Kidney capillary endothelial cell (primary cell): ENCODE results near the gene THEM4.
"Not testable (repeated sequence)": the region's sequence is repeated elsewhere in the genome, so short reads cannot be mapped to it uniquely, and the experiment has no call there.

Source experiments
- DNase-seq: peaks from one replicate; pipeline ENCODE4 v3.0.0-alpha.2; 2018; ENCODE audit warnings: low spot score

The THEM4 gene

DNA sequence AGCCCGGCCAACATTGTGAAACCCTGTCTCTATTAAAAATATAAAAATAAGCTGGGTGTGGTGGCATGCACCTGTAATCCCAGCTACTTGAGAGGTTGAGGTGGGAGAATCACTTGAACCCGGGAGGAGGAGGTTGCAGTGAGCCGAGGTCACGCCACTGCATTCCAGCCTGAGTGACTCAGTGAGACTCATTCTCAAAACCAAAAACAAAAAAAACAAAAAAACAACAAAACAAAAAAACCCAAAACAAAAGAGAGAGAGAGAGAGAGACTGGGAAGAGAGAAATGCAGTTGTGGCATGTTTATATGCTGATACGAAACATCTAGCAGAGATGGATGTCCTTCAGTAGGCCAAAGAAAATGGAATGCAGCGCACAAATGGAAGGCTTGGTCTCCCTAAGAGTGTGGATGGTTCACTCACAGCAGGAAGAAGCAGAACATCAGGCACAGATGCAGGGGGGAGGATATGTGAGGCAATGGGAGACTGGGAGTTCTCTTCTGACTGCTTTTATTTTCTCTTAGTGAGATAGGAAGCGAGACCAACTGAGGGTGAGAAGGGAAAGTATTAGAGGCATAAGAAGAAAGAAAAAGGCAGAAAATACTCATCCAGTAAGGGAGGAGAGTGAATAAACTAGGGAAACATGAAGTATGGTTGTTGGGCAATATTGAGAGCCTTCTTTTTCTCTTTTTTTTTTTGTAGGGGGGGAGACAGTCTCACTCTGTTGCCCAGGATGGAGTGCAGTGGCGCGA is 16.0 kb downstream of the THEM4 start:
- no peak for DNase-seq

DNA sequence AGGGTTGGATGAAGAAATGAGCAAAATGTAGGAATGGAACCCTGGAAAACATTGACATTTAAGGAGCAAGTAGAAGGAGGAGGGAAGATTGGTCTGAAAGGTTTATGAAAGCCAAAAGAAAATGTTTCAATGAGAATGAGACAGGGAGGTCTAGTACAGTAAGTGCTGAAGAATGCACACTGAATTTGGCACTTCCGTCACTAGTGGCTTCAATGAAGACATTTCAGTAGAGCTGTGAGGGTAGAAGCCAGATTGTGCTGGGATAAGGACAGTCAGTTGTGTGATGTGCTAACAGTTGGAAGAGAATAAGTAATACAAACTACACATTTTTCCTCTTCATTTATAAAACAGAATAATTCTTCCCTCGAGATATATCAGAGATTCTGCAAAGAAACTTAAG is 17.1 kb downstream of the THEM4 start:
- no peak for DNase-seq

GRCh38 chr1:151891512-151891911 is 17.8 kb downstream of the THEM4 start:
- no peak for DNase-seq

- no peak for DNase-seq
Observed at GRCh38 chr1:151888972-151889570, 20.2 kb downstream of the THEM4 start.

DNA sequence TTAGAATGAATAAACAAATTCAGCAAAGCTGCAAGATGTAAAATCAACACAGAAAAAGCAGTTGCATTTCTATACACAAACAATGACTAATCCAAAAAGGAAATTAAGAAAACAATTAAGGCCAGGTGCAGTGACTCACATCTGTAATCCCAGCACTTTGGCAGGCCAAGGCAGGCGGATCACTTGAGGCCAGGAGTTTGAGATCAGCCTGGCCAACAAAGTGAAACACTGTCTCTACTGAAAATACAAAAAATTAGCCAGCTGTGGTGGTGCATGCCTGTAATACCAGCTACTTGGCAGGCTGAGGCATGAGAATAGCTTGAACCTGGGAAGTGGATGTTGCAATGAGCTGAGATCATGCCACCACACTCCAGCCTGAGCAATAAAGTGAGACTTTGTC is 22.3 kb downstream of the THEM4 start:
- peak; percentile 60 for DNase-seq

- DNase-seq: no peak
Observed at GRCh38 chr1:151885479-151885878, 23.8 kb downstream of the THEM4 start.

- not testable (repeated sequence) for DNase-seq
Observed at GRCh38 chr1:151884879-151885278, 24.4 kb downstream of the THEM4 start.

- not testable (repeated sequence) for DNase-seq
Observed at GRCh38 chr1:151884445-151884844, 24.9 kb downstream of the THEM4 start.

DNA sequence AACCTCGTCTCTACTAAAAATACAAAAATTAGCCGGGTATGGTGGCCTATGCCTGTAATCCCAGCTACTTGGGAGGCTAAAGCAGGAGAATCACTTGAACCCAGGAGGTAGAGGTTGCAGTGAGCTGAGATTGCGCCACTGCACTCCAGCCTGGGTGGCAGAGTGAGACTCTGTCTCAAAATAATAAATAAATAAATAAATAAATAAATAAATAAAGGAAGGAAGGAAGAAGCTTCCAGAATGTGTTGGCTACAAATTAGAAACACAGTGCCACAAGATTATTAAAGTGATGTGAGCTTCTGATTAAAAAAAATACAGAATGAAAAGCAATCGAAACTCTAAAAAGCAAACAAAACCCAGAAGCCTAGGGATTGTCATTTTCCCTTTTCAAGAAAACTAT is 25.4 kb downstream of the THEM4 start:
- DNase-seq: not testable (repeated sequence)

GRCh38 chr1:151882918-151883317 is 26.4 kb downstream of the THEM4 start:
- not testable (repeated sequence) for DNase-seq

- DNase-seq: no peak
Observed at GRCh38 chr1:151882466-151882865, 26.8 kb downstream of the THEM4 start.

DNA sequence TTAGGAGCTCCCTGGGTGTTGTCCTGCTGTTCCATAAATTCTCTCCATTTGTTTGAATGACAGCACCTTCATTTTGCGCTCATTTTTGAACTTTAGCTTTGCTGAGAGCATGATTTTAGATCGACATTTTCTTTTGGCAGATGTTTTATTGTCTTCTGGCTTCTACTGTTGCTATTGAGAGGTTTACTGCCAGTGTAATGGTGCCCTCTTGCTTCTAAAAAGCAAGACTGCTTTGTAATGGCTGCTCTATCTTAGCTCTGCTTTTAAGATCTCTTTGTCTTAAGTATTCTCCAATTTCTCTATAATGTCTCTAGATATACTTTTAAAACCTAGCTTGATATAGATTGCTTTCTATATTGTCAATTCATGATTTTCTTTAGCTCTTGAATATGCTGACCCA is 27.8 kb downstream of the THEM4 start:
- no peak for DNase-seq

- no peak for DNase-seq
Observed at GRCh38 chr1:151875419-151876097, 33.8 kb downstream of the THEM4 start.

DNA sequence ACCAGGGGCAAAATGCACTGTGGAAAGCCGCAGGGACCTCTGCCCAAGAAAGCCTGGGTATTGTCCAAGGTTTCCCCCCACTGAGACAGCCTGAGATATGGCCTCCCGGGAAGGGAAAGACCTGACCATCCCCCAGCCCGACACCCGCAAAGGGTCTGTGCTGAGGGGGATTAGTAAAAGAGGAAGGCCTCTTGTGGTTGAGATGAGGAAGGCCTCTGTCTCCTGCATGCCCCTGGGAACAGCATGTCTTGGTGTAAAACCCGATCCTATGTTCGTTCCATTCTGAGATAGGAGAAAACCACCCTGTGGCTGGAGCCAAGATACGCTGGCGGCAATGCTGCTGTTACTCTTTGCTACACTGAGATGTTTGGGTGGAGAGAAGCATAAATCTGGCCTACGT is 36.5 kb downstream of the THEM4 start:
- not testable (repeated sequence) for DNase-seq

DNA sequence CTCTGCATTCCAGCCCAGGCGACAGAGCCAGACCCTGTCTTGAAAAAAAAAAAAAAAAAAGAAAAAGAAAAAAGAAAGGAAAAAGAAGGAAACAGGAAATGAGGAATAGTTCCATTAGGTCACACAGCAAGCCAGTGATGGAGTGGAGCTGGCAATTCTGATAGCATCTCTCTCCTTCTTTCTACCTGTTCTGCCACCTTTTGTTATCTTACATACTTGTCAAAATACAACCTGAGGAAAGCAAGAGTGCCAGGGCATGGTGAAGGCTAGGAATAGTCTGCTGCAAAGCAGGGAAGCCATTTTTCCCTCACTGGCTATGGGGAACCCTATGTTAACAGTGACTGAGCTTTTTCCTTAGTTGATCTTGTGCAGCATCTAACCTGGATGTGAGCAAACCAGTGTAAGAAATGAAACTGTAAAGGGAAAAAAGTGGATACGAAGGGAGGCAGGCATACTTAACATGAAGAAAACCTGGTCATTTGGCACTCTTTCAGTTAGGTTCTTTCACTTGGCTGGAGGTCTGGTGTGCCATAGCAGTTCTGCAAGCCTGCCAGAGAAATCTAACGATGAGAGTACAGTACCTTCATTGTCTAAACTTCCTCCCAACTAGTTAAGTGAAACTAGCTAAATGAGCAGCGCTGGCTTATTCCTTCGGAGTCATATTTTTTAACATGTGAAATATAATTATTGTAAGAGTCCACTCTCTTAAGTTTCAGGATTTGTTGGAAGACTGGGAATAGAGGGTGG is 37.9 kb downstream of the THEM4 start:
- DNase-seq: no peak

GRCh38 chr1:151868486-151868885 is 40.8 kb downstream of the THEM4 start:
- DNase-seq: no peak

GRCh38 chr1:151867765-151868411 is 41.4 kb downstream of the THEM4 start:
- DNase-seq: no peak

DNA sequence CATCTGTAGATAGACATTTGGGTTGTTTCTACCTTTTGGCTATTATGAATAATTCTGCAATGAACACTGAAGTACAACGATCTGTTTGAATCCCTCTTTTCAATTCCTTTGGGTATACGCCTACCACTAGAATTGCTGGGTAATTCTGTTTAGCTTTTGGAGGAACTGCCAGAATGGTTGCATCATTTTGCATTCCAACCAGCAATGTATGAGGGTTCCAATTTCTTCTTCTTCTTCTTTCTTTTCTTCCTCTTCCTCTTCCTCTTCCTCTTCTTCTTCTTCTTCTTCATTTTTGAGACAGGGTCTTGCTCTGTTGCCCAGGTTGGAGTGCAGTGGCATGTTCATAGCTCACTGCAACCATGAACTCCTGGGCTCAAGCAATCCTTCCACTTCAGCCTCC is 42.0 kb downstream of the THEM4 start:
- no peak for DNase-seq

- DNase-seq: no peak
Observed at GRCh38 chr1:151864411-151864810, 44.9 kb downstream of the THEM4 start.

- no peak for DNase-seq
Observed at GRCh38 chr1:151862604-151863003, 46.7 kb downstream of the THEM4 start.

DNA sequence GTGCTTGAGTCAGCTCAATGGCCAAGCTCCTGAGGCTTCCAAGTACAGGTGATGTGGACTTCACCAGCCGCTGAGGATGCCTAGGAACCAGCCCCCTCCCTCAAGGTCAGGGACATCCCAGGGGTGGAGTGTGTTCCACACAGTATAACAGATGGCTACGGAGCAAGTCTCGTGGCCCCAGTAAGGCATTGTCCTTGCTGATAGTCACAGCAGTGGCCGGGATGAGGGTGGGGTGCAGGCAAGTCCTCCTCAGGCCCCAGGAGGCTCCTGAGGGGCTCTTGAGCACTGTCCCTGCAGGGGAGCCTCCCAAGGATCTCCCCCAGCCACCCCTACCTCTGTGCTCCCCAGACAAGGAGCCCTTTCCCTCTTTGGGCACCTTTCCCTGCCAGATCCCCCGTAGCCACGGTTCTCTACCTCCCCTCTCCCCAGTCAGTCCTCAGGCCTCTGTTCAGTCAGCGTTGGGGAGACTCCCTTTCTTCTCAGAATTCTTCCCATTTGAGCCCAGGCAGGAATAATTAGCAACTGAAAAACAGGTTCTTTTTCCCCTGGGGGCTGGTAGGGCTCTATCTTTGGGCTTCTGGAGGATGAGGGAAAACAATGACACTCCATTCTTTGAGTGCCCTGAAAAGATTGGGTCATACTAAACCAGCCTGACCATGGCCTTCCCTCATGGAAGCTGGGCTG is 48.7 kb downstream of the THEM4 start:
- DNase-seq: no peak
